Left lobe of liver (tissue), 2 donors: ENCODE data around the gene GYG2. TPM values are rescaled to one million over a fixed set of nuclear protein-coding genes. Genes with fewer than 3 reads are reported as not detected.
"Not testable (repeated sequence)": the region's sequence is repeated elsewhere in the genome, so short reads cannot be mapped to it uniquely, and the experiment has no call there.

Source experiments
- ATAC-seq: fragments of 200-7000 bp; cut with Tn5 transposase; one replicate; pipeline ENCODE4 v1.9.1; 2020; ENCODE audit warnings: mild to moderate bottlenecking, moderate library complexity
- DNase-seq: peaks from one replicate; pipeline ENCODE4 v3.0.0-alpha.2; 2020; ENCODE audit warnings: low spot score
- total RNA-seq: library from RNA; stranded (reverse); gene quantifications from one replicate; pipeline ENCODE4 v1.2.1, GENCODE V29; 2021
- donor health status: DM: no; HTN: no; CAD: no; lungs with moderate emphysema.
- donor health status: DM: no; HTN: yes; CAD: no.

GYG2 gene
- total RNA-seq, 1 donor from 2014 or later, result 16.7 TPM

GRCh38 chrX:2898846-2899512 lies 70.2 kb downstream of the GYG2 start:
- no peak for DNase-seq
- no peak for ATAC-seq

GRCh38 chrX:2901367-2902036 lies 72.8 kb downstream of the GYG2 start:
- DNase-seq, result no peak
- ATAC-seq, result no peak

- DNase-seq (no peak), ATAC-seq (no peak)
These were observed 74.1 kb downstream of the GYG2 start for GRCh38 chrX:2902841-2903240.

GRCh38 chrX:2903366-2903765 lies 74.6 kb downstream of the GYG2 start:
- DNase-seq (no peak), ATAC-seq (no peak)

- ATAC-seq (no peak), DNase-seq (no peak)
These were observed 78.6 kb downstream of the GYG2 start for GRCh38 chrX:2907295-2907694.

- DNase-seq, result no peak
- no peak for ATAC-seq
These were observed 79.5 kb downstream of the GYG2 start for GRCh38 chrX:2908125-2908685.

- ATAC-seq (no peak), DNase-seq (no peak)
These were observed 81.4 kb downstream of the GYG2 start for GRCh38 chrX:2910109-2910508.

GRCh38 chrX:2913118-2913517 lies 84.4 kb downstream of the GYG2 start:
- ATAC-seq, result no peak
- no peak for DNase-seq

- ATAC-seq (no peak), DNase-seq (no peak)
These were observed 89.0 kb downstream of the GYG2 start for GRCh38 chrX:2917767-2918166.

GRCh38 chrX:2921193-2921592 lies 92.5 kb downstream of the GYG2 start:
- ATAC-seq (no peak), DNase-seq (no peak)

GRCh38 chrX:2921750-2922149 lies 93.0 kb downstream of the GYG2 start:
- ATAC-seq (no peak), DNase-seq (no peak)

GRCh38 chrX:2924151-2924550 lies 95.4 kb downstream of the GYG2 start:
- ATAC-seq, result no peak
- DNase-seq, result no peak

GRCh38 chrX:2926255-2926654 lies 97.5 kb downstream of the GYG2 start:
- ATAC-seq, DNase-seq: not testable (repeated sequence)

GRCh38 chrX:2926664-2927275 lies 98.0 kb downstream of the GYG2 start:
- no peak for DNase-seq
- ATAC-seq, result no peak

- ATAC-seq (peak; percentile 38), DNase-seq (peak; percentile 59)
These were observed 99.5 kb downstream of the GYG2 start for GRCh38 chrX:2928191-2928582.

GRCh38 chrX:2928583-2929434 lies 100.1 kb downstream of the GYG2 start, which contains the start of gene ARSD:
Gene ARSD, minus strand, starts transcription at chrX:2929339. Its CDS starts 64 bp downstream, at chrX:2929275.
- DNase-seq, result peak; percentile 90
- peak; percentile 84 for ATAC-seq

GRCh38 chrX:2931155-2931554 lies 102.4 kb downstream of the GYG2 start:
- ATAC-seq (no peak), DNase-seq (no peak)

GRCh38 chrX:2931612-2932011 lies 102.9 kb downstream of the GYG2 start:
- DNase-seq, result no peak
- no peak for ATAC-seq
